MCF 10A (cell line): Measurements from ENCODE around the gene FGGY. TPM values are rescaled to one million over a fixed set of nuclear protein-coding genes. Genes with fewer than 3 reads are reported as not detected.

Experiments
- BruUV-seq: library from RNA; stranded (reverse); fragments of 400-500 nt; replicated peaks from 2 replicates; lab custom pipeline; 2021; lab: Mats Ljungman, UMichigan
- CTCF ChIA-PET: fragments of 300-600 bp; sonication (Branson Sonifier 250); formaldehyde crosslinking; extraction: SDS; loops from one replicate; lab custom pipeline; 2021; ENCODE audit warnings: antibody characterized with exemption, inconsistent platforms; lab: Yijun Ruan, JAX
- POLR2A ChIA-PET: fragments of 300-600, 350-650 bp; sonication (Branson Sonifier 250); formaldehyde crosslinking; extraction: SDS; loops from one replicate; lab custom pipeline; 2020; ENCODE audit warnings: antibody characterized with exemption, inconsistent platforms; lab: Yijun Ruan, JAX
- DNase-seq: peaks from one replicate; pipeline ENCODE4 v3.0.0-alpha.2; 2018; ENCODE audit not compliant: unreplicated experiment
- H3K27ac Mint-ChIP-seq: one replicate; pipeline ENCODE4 v1.8.0; 2022; ENCODE audit warnings: mild to moderate bottlenecking, low read depth, mixed read lengths; ENCODE audit not compliant: unreplicated experiment
- H3K27me3 Mint-ChIP-seq: one replicate; pipeline ENCODE4 v1.8.0; 2022; ENCODE audit warnings: mixed read lengths; ENCODE audit not compliant: insufficient read depth, unreplicated experiment
- H3K36me3 Mint-ChIP-seq: one replicate; pipeline ENCODE4 v1.8.0; 2022; ENCODE audit warnings: mild to moderate bottlenecking, moderate library complexity, mixed read lengths; ENCODE audit not compliant: insufficient read depth, unreplicated experiment
- H3K4me1 Mint-ChIP-seq: one replicate; pipeline ENCODE4 v1.8.0; 2022; ENCODE audit warnings: mixed read lengths; ENCODE audit not compliant: insufficient read depth, unreplicated experiment
- H3K4me3 Mint-ChIP-seq: one replicate; pipeline ENCODE4 v1.8.0; 2022; ENCODE audit warnings: mild to moderate bottlenecking, moderate library complexity, mixed read lengths; ENCODE audit not compliant: unreplicated experiment
- H3K9me3 Mint-ChIP-seq: one replicate; pipeline ENCODE4 v1.8.0; 2022; ENCODE audit warnings: mixed read lengths; ENCODE audit not compliant: unreplicated experiment
- CTCF ChIP-seq: fragments of 200-600 bp; IDR thresholded peaks from one replicate; pipeline ENCODE4 v1.8.0; 2022; ENCODE audit warnings: antibody characterized with exemption, mild to moderate bottlenecking; ENCODE audit not compliant: unreplicated experiment
- intact Hi-C: fragments of 100-400 bp; cut with micrococcal nuclease; formaldehyde crosslinking; loops from 2 replicates; pipeline ENCODE4 v1.14.1; 2022
- total RNA-seq: library from RNA; stranded (reverse); gene quantifications from 2 replicates; pipeline ENCODE4 v1.2.3, GENCODE V29; 2022

FGGY gene
- total RNA-seq, 1 experiment from 2014 or later, result 10.6 TPM

- ChIA-PET POLR2A (interaction anchor here (0.9 to 4.2 kb wide), 4 partner anchors 31 to 173 kb away, joined by 3 to 32 read pairs (median 4); no protein-coding TSS in a partner anchor), CTCF (interaction anchor here (1.1 kb wide), 1 partner anchor 9 kb away, joined by 3 read pairs; no protein-coding TSS in a partner anchor)
- DNase-seq, result no peak
- intact Hi-C loops, result loop anchor here (5.0 to 10.0 kb wide), 2 partner anchors 227 to 375 kb away; partner anchors contain the start of gene FGGY
- Mint-ChIP-seq H3K27me3 (no peaks in the 10 kb centered on the region), H3K4me1 (peaks cover 34% of the 10 kb centered on the region), H3K9me3 (peaks cover 7% of the 10 kb centered on the region), H3K36me3 (peaks cover 7% of the 10 kb centered on the region), H3K27ac (no peak overlapping the region), H3K4me3 (no peak overlapping the region)
- TF ChIP-seq CTCF, result no peak
- no TSS peak for BruUV-seq
Measured at GRCh38 chr1:59671953-59672305, 375.0 kb downstream of the FGGY start.

GRCh38 chr1:59672851-59673572, 376.1 kb downstream of the FGGY start:
- no TSS peak for BruUV-seq
- Mint-ChIP-seq H3K4me1 (peaks cover 41% of the 10 kb centered on the region), H3K27ac (peak overlapping the region; percentile 94), H3K4me3 (peak overlapping the region; percentile 59), H3K36me3 (no peaks in the 10 kb centered on the region), H3K9me3 (peaks cover 7% of the 10 kb centered on the region), H3K27me3 (no peaks in the 10 kb centered on the region)
- intact Hi-C loops, result loop anchor here (5.0 to 10.0 kb wide), 2 partner anchors 228 to 376 kb away; partner anchors contain the start of gene FGGY
- POLR2A ChIA-PET, result interaction anchor here (0.6 to 5.2 kb wide), 21 partner anchors 30 to 971 kb away, joined by 3 to 67 read pairs (median 4); partner anchors contain the start of genes FGGY and JUN
- CTCF ChIA-PET, result interaction anchor here (0.5 to 2.5 kb wide), 4 partner anchors 8 to 122 kb away, joined by 3 to 16 read pairs (median 4); no protein-coding TSS in a partner anchor
- no peak for TF ChIP-seq CTCF
- peak; percentile 77 for DNase-seq

- TSS peak; percentile 57 for BruUV-seq
- peak; percentile 98 for DNase-seq
Measured at GRCh38 chr1:59673573-59674450, 376.9 kb downstream of the FGGY start.

More at GRCh38 chr1:59673573-59674450, 376.9 kb downstream of the FGGY start:
- Mint-ChIP-seq H3K36me3 (no peaks in the 10 kb centered on the region), H3K4me1 (peaks cover 46% of the 10 kb centered on the region), H3K4me3 (peak overlapping the region; percentile 59), H3K9me3 (peaks cover 7% of the 10 kb centered on the region), H3K27me3 (no peaks in the 10 kb centered on the region), H3K27ac (peak overlapping the region; percentile 94)
- intact Hi-C loops, result loop anchor here (5.0 to 10.0 kb wide), 2 partner anchors 229 to 377 kb away; partner anchors contain the start of gene FGGY
- TF ChIP-seq CTCF, result no peak
- CTCF ChIA-PET, result interaction anchor here (0.5 to 2.5 kb wide), 7 partner anchors 9 to 266 kb away, joined by 3 to 16 read pairs (median 3); no protein-coding TSS in a partner anchor
- POLR2A ChIA-PET, result interaction anchor here (0.6 to 5.2 kb wide), 39 partner anchors 8 to 971 kb away, joined by 3 to 67 read pairs (median 4); partner anchors contain the start of genes FGGY and JUN
